Umbilical cord (tissue), 2 donors: ENCODE measurements around the gene OBP2B. TPM values are rescaled to one million over a fixed set of nuclear protein-coding genes. Genes with fewer than 3 reads are reported as not detected.

Experiments
- DNase-seq: peaks from one replicate; pipeline ENCODE4 v3.0.0-alpha.2; 2015; ENCODE audit warnings: low spot score
- total RNA-seq: library from RNA; depleted of rRNA; stranded (reverse); fragments of >200 nt; gene quantifications from one replicate; pipeline ENCODE4 v1.2.3, GENCODE V29; 2014; ENCODE audit warnings: low replicate concordance; ENCODE audit not compliant: insufficient read depth

OBP2B gene
- total RNA-seq, 1 donor from 2014 or later = not detected

DNA sequence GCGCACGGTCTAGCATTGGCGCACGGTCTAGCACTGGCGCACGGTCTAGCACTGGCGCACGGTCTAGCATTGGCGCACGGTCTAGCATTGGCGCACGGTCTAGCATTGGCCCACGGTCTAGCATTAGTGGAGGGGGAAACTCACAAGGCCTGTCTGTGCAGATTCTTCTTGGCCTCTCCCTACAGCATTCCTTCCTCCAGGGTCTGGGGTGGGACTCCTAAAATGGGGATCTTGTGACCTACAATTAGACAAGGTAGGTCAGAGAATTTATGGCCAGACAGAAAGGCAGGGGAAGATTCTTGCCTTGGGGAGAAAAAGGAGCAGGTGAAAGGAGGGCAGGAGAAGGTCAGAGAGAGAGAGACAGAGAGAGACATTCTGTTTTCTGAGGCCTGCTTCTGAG is 39.9 kb downstream of the OBP2B start:
- DNase-seq = peak; percentile 26

DNA sequence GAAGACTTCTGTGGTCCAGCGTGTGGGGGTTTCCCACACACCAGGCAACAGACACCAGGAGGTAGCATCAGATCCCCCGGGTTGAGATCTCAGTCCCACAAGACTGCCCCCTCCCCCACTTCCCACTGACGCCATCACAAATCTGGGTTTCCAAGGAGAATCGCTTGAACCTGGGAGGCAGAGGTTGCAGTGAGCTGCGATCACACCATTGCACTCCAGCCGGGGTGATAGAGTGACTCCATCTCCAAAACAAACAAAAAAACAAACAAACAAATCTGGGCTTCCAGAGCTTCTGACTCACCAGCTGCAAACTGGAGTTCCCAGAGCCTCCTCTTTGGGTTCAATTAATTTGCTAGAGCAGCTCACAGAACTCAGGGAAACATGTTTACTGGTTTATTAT is 40.6 kb downstream of the OBP2B start:
- no peak for DNase-seq

DNA sequence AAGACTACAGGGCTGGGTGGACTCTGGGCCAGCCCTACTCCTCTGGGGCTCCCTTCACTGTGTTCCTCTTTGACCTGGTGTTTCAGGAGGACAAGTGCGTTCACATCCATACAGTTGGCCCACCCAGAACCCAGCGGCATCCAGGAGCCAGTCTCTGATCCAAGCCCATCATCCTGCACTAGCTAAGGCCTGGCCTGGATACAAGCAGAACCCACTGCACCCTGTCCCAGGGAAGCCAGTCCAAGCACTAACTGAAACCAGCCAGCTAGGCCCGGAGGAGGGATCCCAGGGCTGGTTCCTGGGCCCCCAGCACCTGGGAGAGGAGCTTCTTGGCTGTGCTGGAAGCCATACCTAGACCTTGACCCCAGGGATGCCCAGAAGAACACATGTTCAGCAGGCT is 41.3 kb downstream of the OBP2B start:
- DNase-seq = no peak

DNA sequence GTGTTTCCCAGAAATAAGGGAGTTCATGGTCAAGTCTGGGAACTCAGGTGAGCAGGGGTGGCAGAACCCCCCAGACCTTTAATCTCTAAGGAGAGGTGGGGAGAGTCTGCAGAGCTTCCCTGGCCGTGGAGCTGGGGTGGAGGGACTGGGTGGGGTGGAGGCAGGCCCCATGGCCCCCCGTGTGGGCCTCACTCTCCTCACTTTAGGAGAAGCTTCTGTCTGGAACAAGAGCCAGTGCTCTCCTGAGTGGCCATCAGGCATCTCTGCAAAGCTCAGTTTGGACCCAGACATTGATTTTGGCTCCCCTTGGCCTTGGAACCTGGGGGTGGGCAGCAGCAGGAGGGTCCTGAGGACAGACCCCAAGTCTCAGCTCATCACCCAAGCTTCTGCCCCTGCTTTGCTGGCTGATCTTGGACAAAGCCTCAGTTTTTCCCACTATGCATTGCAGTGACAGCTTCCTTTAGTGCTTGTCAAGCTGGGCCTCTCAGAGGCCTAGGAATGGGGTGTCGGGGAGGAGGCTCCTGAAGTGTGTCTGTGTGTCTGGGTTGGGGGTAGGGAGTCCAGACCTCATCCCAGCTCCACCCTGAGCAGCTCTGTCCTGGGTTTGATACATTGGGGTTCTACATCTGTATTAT is 41.8 kb downstream of the OBP2B start:
- DNase-seq = peak; percentile 92

DNA sequence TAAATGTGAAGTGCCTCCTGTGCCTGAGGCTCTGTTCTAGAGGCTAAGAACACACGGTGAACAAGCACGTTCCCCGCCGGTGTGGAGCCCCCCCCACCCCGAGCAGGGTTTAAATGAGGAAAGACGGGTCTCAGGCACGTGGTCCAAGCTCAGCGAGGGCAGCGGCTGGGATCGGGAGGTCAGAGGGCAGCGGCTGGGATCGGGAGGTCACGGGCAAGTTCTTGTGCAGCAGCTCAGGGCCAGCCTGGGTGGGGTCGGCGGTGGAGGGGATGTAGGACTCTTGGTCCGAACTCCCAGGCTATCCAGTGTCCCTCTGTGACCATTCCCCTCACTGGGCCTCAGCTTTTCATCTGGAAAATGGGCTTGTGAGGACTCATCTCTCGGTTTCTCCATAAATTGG is 42.7 kb downstream of the OBP2B start:
- DNase-seq = no peak

DNA sequence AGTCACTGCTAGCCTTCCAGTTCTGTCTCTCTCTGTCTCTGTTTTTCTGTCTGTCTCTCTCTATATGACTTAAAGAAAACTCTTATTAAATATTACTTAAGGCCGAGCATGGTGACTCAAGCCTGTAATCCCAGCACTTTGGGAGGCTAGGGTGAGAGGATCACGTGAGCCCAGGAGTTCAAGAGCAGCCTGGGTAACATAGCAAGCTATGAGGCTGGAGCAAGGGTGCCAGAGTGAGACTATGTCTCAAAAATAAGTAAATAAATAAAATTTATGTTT is 43.7 kb downstream of the OBP2B start:
- DNase-seq = peak; percentile 67

DNA sequence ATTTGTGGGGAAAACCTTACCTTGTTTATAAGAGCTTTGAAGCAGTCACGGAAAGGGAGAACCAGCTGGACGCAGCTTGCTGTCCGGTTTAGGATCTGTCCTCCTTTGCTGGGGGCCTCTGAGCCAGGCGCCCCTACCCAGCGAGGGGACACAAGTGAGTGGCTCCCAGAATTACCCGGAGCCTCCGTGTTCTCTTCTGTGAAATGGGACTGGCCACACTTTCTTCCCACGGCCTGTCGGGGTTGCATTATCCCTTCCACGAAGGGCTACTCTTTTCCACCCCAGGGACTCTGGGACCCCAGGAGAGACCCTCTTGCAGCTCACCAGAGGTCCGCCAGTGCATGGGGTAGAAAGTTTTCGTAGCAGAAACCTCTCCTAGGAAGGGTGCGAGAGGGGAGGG is 44.9 kb downstream of the OBP2B start:
- DNase-seq = no peak

DNA sequence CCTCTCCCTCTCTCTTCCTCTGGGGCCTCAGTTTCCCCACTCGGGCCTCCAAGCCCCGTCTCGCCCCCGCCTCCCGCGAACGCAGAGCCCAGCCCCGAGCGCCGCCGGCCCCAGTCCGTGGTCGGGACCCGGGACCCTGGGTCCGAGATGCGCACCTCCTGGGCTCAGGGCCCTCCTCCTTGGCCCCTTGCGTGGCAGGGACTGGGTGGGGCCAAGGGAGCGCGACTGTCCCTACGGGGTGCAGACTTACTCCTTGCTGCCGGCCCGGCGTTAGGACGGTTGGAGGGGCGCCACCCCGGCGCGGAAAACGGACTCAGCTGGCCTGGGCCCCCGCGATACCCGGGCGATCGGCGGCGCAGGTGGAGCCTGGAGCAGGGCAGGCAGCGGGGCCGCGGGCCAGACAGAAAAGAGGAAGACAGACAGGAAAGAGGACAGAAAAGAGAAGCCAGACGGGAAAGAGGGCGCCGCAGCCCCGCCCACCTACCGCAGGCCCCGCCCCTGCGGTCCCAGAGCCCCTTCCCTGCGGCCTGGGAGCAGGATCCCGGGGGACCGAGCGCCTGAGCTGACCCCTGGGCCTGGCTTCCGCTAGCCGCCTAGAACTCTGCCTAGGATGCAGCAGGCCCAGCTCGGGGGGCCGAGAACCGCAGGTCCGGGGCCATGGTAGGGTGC is 45.4 kb downstream of the OBP2B start, which contains the start of gene GBGT1:
Gene GBGT1, minus strand, starts transcription at position 411 of the 669 bp plus-strand sequence. CDS start 1,502 bp downstream, outside the sequence.
- peak; percentile 69 for DNase-seq

DNA sequence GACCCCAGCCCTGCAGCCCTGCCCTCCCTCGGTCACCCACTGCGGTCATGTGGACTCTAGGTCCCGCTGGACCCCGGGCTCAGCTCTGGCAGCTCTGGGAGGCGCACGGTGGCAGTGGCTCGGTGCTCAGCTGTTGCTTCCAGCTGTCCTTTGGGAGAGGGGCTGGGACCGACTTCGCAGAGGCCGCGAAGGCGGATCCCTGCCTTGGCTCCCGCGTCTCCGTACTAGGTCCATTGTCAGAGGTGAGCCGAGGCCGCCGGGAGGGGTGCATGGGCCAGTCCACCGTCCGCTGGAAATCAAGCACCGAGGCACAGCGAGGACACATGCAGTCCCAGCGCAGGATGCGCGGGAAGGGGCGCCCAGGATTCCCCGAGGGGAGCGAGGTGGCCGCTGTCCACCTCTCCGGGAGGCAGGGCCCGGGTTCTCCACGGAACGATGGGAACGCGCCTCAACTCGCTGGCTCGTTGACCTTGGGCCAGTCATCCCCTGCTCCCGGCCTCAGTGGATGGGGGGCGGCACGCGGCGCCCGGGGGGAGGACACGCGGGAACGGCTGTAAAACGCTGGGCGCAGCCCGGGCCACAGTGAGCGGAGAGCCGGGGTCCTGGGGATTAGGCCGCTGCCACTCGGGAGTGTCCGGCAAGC is 46.1 kb downstream of the OBP2B start:
- no peak for DNase-seq

DNA sequence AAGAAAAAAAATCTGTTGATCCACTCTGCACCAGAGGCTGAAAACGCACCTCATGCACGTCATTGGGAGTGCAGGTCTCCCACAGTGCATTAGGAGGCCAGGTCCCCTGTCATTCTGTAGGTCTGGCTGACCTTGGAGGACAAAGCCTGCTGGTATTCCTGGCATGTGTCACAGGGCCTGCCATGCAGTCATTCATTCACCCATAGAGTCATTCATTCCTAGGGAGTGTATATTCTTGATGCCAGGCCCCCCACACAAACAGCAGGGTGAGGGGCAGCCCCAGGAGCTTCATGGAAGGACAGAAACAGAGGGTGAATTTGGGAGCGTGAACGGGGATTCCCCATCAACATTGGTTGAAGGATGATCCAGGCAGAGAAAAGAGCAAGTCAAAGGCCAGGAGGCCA is 47.5 kb downstream of the OBP2B start:
- no peak for DNase-seq

DNA sequence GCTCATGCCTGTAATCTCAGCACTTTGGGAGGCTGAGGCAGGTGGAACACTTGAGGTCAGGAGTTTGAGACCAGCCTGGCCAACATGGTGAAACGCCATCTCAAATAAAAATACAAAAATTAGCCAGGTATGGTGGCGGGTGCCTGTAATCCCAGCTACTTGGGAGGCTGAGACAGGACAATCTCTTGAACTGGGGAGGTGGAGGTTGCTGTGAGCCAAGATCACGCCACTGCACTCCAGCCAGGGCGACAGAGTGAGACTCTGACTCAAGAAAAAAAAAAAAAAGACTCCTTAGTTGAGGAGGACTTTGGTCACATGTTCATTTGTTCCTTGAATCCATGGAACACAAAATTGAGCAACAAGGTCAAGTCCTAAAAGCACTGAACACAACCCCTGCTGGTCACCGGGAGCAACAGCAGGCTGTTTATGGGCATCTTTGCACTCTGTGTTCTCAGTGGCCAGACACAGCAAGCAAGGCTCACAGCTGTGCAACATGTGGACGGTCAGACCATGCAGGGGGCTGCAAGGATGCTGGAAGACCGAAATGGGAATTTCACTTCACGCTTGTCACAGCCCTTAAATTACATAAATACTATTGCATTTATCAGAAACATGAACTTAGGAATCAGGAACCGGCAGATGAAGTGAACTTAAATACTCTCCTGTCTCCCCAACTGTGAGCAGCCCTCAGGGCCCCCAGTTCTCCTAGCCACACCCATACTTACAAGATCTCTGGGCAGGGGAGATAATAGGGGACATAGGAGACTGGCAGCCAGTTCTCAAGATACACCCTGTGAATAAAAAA is 48.1 kb downstream of the OBP2B start:
- peak; percentile 73 for DNase-seq

DNA sequence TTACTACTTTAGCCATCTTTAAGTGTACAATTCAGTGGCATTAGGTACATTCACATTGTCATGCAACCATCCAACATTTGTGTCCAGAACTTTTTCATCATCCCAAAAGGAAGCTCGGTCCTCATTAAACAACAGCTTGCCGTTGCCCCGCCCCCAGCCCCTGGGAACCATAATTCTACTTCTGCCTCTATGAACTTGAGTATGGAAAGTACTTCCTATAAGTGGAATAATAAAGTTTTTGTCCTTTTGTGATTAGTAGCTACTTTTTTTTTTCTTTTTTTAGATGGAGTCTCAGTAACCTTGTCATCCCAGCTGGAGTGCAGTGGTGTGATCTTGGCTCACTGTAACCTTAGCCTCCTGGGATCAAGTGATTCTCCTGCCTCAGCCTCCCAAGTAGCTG is 50.4 kb downstream of the OBP2B start:
- no peak for DNase-seq

Other genes starting within 250 kb of the OBP2B start
- gene GFI1B, start 230.6 kb downstream of the OBP2B start, total RNA-seq = 0.48 TPM
- 15.4 TPM for gene GTF3C5, start 178.3 kb downstream of the OBP2B start, total RNA-seq
- gene CEL, start 147.3 kb downstream of the OBP2B start, total RNA-seq = not detected
- 21.9 TPM for gene RALGDS, start 88.0 kb downstream of the OBP2B start, total RNA-seq
- 18.3 TPM for gene GBGT1, start 45.3 kb downstream of the OBP2B start, total RNA-seq
- 0.48 TPM for gene ABO, start 66.0 kb upstream of the OBP2B start, total RNA-seq
- 4.8 TPM for gene SURF6, start 126.9 kb upstream of the OBP2B start, total RNA-seq
- 27.7 TPM for gene MED22, start 138.9 kb upstream of the OBP2B start, total RNA-seq
- 1,575 TPM for gene RPL7A, start 139.0 kb upstream of the OBP2B start, total RNA-seq
- gene SURF1, start 147.2 kb upstream of the OBP2B start, total RNA-seq = 2.2 TPM
- 3.4 TPM for gene SURF2, start 147.3 kb upstream of the OBP2B start, total RNA-seq
- 255 TPM for gene SURF4, start 166.8 kb upstream of the OBP2B start, total RNA-seq
- gene STKLD1, start 167.1 kb upstream of the OBP2B start, total RNA-seq = 7.5 TPM
- gene REXO4, start 208.8 kb upstream of the OBP2B start, total RNA-seq = 7.9 TPM
- gene ADAMTS13, start 213.1 kb upstream of the OBP2B start, total RNA-seq = 2.2 TPM